Esophagus muscularis mucosa (tissue), 4 donors: Measurements from ENCODE around the gene PIH1D2. TPM values are rescaled to one million over a fixed set of nuclear protein-coding genes. Genes with fewer than 3 reads are reported as not detected.

Experiments used
- DNase-seq: peaks from one replicate; pipeline ENCODE4 v3.0.0-alpha.2; 2017; ENCODE audit errors: extremely low spot score
- H3K27ac ChIP-seq, 4 donors: fragments of 200-600 bp; sonication (generic); replicated peaks in 1 of 4; 1 replicate in 3 of 4; 2 replicates in 1 of 4; pipeline ENCODE4 v1.5.1; 2016 to 2019; ENCODE audit warnings: mild to moderate bottlenecking in 1 of 4
- H3K27me3 ChIP-seq, 4 donors: fragments of 200-600 bp; sonication (generic); one replicate each; pipeline versions ENCODE4 v1.5.1 to v1.6.0; 2016 to 2019
- H3K36me3 ChIP-seq, 4 donors: fragments of 200-600 bp; sonication (generic); one replicate each; pipeline ENCODE4 v1.5.1; 2016 to 2019
- H3K4me1 ChIP-seq, 4 donors: fragments of 200-600 bp; sonication (generic); one replicate each; pipeline ENCODE4 v1.5.1; 2016 to 2019
- H3K4me3 ChIP-seq, 4 donors: fragments of 200-600 bp; sonication (generic); 1 replicate in 2 of 4; 2 replicates in 2 of 4; pipeline ENCODE4 v1.5.1; 2016 to 2019; ENCODE audit warnings: mild to moderate bottlenecking in 4 of 4, moderate library complexity in 1 of 4
- H3K9me3 ChIP-seq, 4 donors: fragments of 200-600 bp; sonication (generic); 1 replicate in 3 of 4; 2 replicates in 1 of 4; pipeline ENCODE4 v1.5.1; 2016 to 2019
- CTCF ChIP-seq, 3 experiments: fragments of 200-600 bp in 2 of 3; fragments of 450-650 bp in 1 of 3; sonication (generic) in 2 of 3; IDR thresholded peaks; one replicate each; pipeline ENCODE4 v1.5.1; 2017 to 2019; ENCODE audit warnings: antibody characterized with exemption in 3 of 3, mild to moderate bottlenecking in 2 of 3, moderate library complexity in 1 of 3
- EP300 ChIP-seq: sonication (generic); formaldehyde crosslinking; IDR thresholded peaks from one replicate; pipeline ENCODE4 v1.6.1; 2017; ENCODE audit warnings: antibody characterized with exemption
- POLR2A ChIP-seq: fragments of 450-650 bp; IDR thresholded peaks from one replicate; pipeline ENCODE4 v1.6.1; 2017; ENCODE audit warnings: antibody characterized with exemption, moderate library complexity, mild to moderate bottlenecking, low read depth
- POLR2AphosphoS5 ChIP-seq, 2 donors: sonication (generic); formaldehyde crosslinking; IDR thresholded peaks; one replicate each; pipeline ENCODE4 v1.6.1; 2017; ENCODE audit warnings: antibody characterized with exemption in 2 of 2
- WGBS: methylation state at CpG from one replicate; pipeline ENCODE4 v1.1.5; 2018; 5-methylcytosine and 5-hydroxymethylcytosine counted together
- intact Hi-C: fragments of 100-400 bp; cut with DNase I; formaldehyde crosslinking; loops from one replicate; pipeline ENCODE4 v1.15.1; 2023
- total RNA-seq, 4 donors: library from RNA; depleted of rRNA; stranded (reverse); fragments of >200 nt; gene quantifications; one replicate each; pipeline versions ENCODE4 v1.1.0 to v1.2.1, GENCODE V29; 2016

Gene PIH1D2
- total RNA-seq, 4 donors from 2014 or later, result 0.83 to 1.5 (median 1.1) TPM

DNA sequence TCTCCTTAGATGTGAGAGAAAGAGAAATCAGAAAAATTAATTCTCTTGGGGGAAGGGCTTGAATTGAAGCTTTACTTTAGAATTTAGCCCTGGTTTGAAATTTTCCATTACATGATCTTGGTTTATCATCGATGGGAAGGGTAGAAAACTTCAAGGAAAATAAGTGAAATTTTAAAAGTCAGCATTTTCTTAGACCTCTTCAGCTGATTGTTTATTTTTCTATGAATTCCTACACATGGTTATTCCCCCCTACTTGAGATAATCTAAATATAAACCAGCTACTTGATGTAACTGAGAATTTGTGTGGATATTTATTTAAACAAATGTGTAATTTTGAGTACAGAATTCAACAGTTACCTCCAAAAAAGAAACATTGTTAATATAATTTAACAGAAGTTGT is 10.9 kb downstream of the PIH1D2 start:
- Histone ChIP-seq H3K36me3 (peaks cover 15 to 62% (median 54%) of the 10 kb centered on the region in 4 donors), H3K4me1 (no peaks in the 10 kb centered on the region), H3K27me3 (no peaks in the 10 kb centered on the region), H3K27ac (no peak overlapping the region), H3K4me3 (no peak overlapping the region), H3K9me3 (no peaks in the 10 kb centered on the region)
- intact Hi-C loops, result no loop called here
- DNase-seq, result no peak
- TF ChIP-seq POLR2A, result no peak
- no peak for TF ChIP-seq POLR2AphosphoS5 (IDR thresholded peaks at IDR 0.05)
- no peak for TF ChIP-seq EP300
- TF ChIP-seq CTCF (IDR thresholded peaks at IDR 0.05), result no peak
- 58% methylated on average over 1 of the region's 1 CpG for WGBS

DNA sequence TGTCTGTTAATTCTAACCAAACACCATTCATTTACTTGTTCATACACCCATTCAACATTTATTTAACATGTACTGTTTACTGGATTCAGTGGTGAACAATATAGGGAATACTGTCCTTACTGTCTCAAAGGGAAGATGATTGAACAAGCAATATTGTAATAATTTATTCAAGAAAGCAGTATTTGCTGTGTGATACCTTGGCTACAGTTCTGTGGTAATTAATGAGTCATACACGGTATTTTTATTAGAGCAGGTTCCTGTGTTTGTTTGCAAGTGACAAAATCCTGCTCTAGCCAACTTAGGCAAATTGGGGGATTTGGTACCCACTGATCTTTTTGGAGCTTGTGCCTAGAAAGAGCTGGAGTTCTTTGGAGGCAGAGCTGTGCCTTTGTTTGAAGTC is 15.7 kb downstream of the PIH1D2 start:
- Histone ChIP-seq H3K27ac (no peak overlapping the region), H3K4me3 (no peak overlapping the region), H3K4me1 (no peaks in the 10 kb centered on the region), H3K27me3 (no peaks in the 10 kb centered on the region), H3K36me3 (peaks cover 21 to 93% (median 83%) of the 10 kb centered on the region in 4 donors), H3K9me3 (no peaks in the 10 kb centered on the region)
- TF ChIP-seq CTCF (IDR thresholded peaks at IDR 0.05), result no peak
- no peak for TF ChIP-seq EP300
- no peak for TF ChIP-seq POLR2AphosphoS5 (IDR thresholded peaks at IDR 0.05)
- no peak for TF ChIP-seq POLR2A
- 47% methylated on average over 1 of the region's 1 CpG for WGBS
- intact Hi-C loops, result no loop called here
- no peak for DNase-seq

- intact Hi-C loops, result no loop called here
- no peaks in the 10 kb centered on the region for H3K4me1 ChIP-seq
- no peak for TF ChIP-seq POLR2A
- TF ChIP-seq CTCF (IDR thresholded peaks at IDR 0.05), result no peak
- no peak for TF ChIP-seq EP300
- no peak for TF ChIP-seq POLR2AphosphoS5 (IDR thresholded peaks at IDR 0.05)
- DNase-seq, result no peak
- H3K27ac ChIP-seq, result no peak overlapping the region
- H3K36me3 ChIP-seq, result peaks cover 29 to 94% (median 85%) of the 10 kb centered on the region in 4 donors
- no peaks in the 10 kb centered on the region for H3K27me3 ChIP-seq
- no peak overlapping the region for H3K4me3 ChIP-seq
- H3K9me3 ChIP-seq, result no peaks in the 10 kb centered on the region
- 87% methylated on average over 4 of the region's 4 CpGs for WGBS
Observed at GRCh38 chr11:112057170-112057569, 16.6 kb downstream of the PIH1D2 start.

GRCh38 chr11:112051768-112052167 is 22.0 kb downstream of the PIH1D2 start:
- TF ChIP-seq CTCF (IDR thresholded peaks at IDR 0.05) (no peak), POLR2A (no peak), POLR2AphosphoS5 (IDR thresholded peaks at IDR 0.05) (no peak), EP300 (no peak)
- 88% methylated on average over 3 of the region's 3 CpGs for WGBS
- Histone ChIP-seq H3K4me1 (peaks cover 0 to 9% (median 3%) of the 10 kb centered on the region in 4 donors), H3K4me3 (no peak overlapping the region), H3K9me3 (no peaks in the 10 kb centered on the region), H3K27me3 (no peaks in the 10 kb centered on the region), H3K36me3 (peaks cover 21 to 84% (median 64%) of the 10 kb centered on the region in 4 donors), H3K27ac (no peak overlapping the region)
- no peak for DNase-seq
- intact Hi-C loops, result no loop called here

DNA sequence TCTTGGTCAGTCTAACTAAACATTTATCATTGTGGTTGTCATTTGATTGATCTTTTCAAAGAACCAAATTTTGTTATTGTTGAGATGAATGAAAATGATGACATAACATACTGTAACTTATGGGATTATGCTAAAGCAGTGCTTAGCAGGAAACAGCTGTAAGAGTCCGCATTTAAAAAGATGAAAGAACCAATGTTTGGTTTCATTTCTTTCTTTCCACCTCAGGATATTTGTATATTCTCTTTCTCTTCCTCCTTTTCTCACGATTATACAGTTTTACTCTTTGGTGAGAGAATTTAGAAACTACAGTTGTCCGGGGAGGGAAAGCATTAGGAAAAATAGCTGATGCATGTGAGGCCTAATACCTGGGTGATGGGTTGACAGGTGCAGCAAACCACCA is 23.1 kb downstream of the PIH1D2 start:
- Histone ChIP-seq H3K4me1 (peaks cover 0 to 9% (median 3%) of the 10 kb centered on the region in 4 donors), H3K4me3 (no peak overlapping the region), H3K9me3 (no peaks in the 10 kb centered on the region), H3K27me3 (no peaks in the 10 kb centered on the region), H3K36me3 (peaks cover 25 to 86% (median 72%) of the 10 kb centered on the region in 4 donors), H3K27ac (no peak overlapping the region)
- WGBS, result 83% methylated on average over 3 of the region's 3 CpGs
- DNase-seq, result no peak
- intact Hi-C loops, result no loop called here
- TF ChIP-seq CTCF (IDR thresholded peaks at IDR 0.05) (no peak), POLR2AphosphoS5 (IDR thresholded peaks at IDR 0.05) (no peak), EP300 (no peak), POLR2A (no peak)
